Caki2 (cell line): ENCODE data around the gene SRRD. TPM values are rescaled to one million over a fixed set of nuclear protein-coding genes. Genes with fewer than 3 reads are reported as not detected.

Source experiments
- DNase-seq: peaks from one replicate; pipeline ENCODE4 v3.0.0-alpha.2; 2015; ENCODE audit warnings: low read depth
- in situ Hi-C: cut with HindIII; loops from 2 replicates; pipeline ENCODE4 v1.10.0; 2016; ENCODE audit warnings: low sequenced_read_pairs, low pct_unique_long_range_greater_than_20kb, mixed read lengths
- total RNA-seq: library from RNA; depleted of rRNA; stranded (reverse); fragments of >200 nt; shearing (Covaris generic); gene quantifications from 2 replicates; pipeline ENCODE4 v1.2.3, GENCODE V29; 2014; ENCODE audit warnings: low replicate concordance; rRNA removed

The SRRD gene
- total RNA-seq, 1 experiment from 2014 or later = 38.6 TPM

- no peak for DNase-seq
- in situ Hi-C loops = no loop called here
Observed at GRCh38 chr22:26534171-26534855, 50.6 kb downstream of the SRRD start.

GRCh38 chr22:26534874-26535602 lies 51.4 kb downstream of the SRRD start:
- in situ Hi-C loops = no loop called here
- DNase-seq = no peak

- in situ Hi-C loops = no loop called here
- DNase-seq = no peak
Observed at GRCh38 chr22:26535603-26535908, 51.9 kb downstream of the SRRD start.

- in situ Hi-C loops = no loop called here
- no peak for DNase-seq
Observed at GRCh38 chr22:26536056-26536761, 52.5 kb downstream of the SRRD start.

GRCh38 chr22:26536762-26537134 lies 53.1 kb downstream of the SRRD start:
- in situ Hi-C loops = no loop called here
- no peak for DNase-seq

- no peak for DNase-seq
- in situ Hi-C loops = no loop called here
Observed at GRCh38 chr22:26540119-26540518, 56.4 kb downstream of the SRRD start.

- in situ Hi-C loops = no loop called here
- DNase-seq = no peak
Observed at GRCh38 chr22:26541167-26541819, 57.6 kb downstream of the SRRD start.

GRCh38 chr22:26542831-26543230 lies 59.2 kb downstream of the SRRD start:
- in situ Hi-C loops = no loop called here
- no peak for DNase-seq

Other genes starting within 250 kb of the SRRD start
- gene ASPHD2, start 54.6 kb upstream of the SRRD start, total RNA-seq = 2.3 and 3.1 TPM in 2 replicates
- gene HPS4, start 94 bp upstream of the SRRD start, total RNA-seq = 43.8 and 87.4 TPM in 2 replicates
- 39.7 and 49.4 TPM in 2 replicates for gene TFIP11, start 28.6 kb downstream of the SRRD start, total RNA-seq
- gene TPST2, start 106.3 kb downstream of the SRRD start, total RNA-seq = 17.3 and 31.2 TPM in 2 replicates
- gene CRYBB1, start 134.2 kb downstream of the SRRD start, total RNA-seq = not detected in 2 replicates
- not detected in 2 replicates for gene CRYBA4, start 138.1 kb downstream of the SRRD start, total RNA-seq
- 0.20 TPM in 1 of 2 replicates, not detected in the other for gene MIAT, start 173.7 kb downstream of the SRRD start, total RNA-seq